K562 (cell line): ENCODE data around the gene AMBRA1. TPM values are rescaled to one million over a fixed set of nuclear protein-coding genes. Genes with fewer than 3 reads are reported as not detected.

Source experiments
- ESRRB ChIP-seq: fragments of 250-450 bp; sonication (Bioruptor Pico); IDR thresholded peaks from 2 replicates; pipeline ENCODE4 v1.5.0; 2020; ENCODE audit warnings: mild to moderate bottlenecking, moderate library complexity, borderline replicate concordance
- HMGXB4 ChIP-seq: sonication (generic); formaldehyde crosslinking; IDR thresholded peaks from 2 replicates; pipeline ENCODE4 v1.8.1; 2023; ENCODE audit warnings: mild to moderate bottlenecking, missing genetic modification reagents
- RBFOX2 ChIP-seq: fragments of 200-400 bp; formaldehyde crosslinking; IDR thresholded peaks from 2 replicates; pipeline ENCODE4 v1.6.1; 2017; ENCODE audit warnings: low read depth, mild to moderate bottlenecking, low read length, moderate library complexity
- RHOXF2B ChIP-seq: fragments of 250-450 bp; sonication (Bioruptor Pico); conservative IDR thresholded peaks from 2 replicates; pipeline ENCODE4 v1.5.1; 2021
- SFPQ ChIP-seq: fragments of 200-400 bp; formaldehyde crosslinking; IDR thresholded peaks from 2 replicates; pipeline ENCODE4 v1.6.1; 2017; ENCODE audit warnings: mild to moderate bottlenecking, low read depth, low read length, moderate library complexity
- SUPT5H ChIP-seq: fragments of 450-650 bp; IDR thresholded peaks from 2 replicates; pipeline ENCODE4 v1.6.1; 2016
- TEAD4 ChIP-seq, 2 experiments: sonication (generic) in 1 of 2; formaldehyde crosslinking in 1 of 2; IDR thresholded peaks; 2 replicates each; pipeline versions ENCODE4 v1.6.1 to v1.8.0; 2012 to 2022; ENCODE audit warnings: borderline replicate concordance in 1 of 2, inconsistent platforms in 1 of 2, low read length in 1 of 2, mild to moderate bottlenecking in 1 of 2, missing genetic modification reagents in 1 of 2
- ZBTB40 ChIP-seq, 2 experiments: fragments of 450-650 bp in 1 of 2; sonication (generic) in 1 of 2; formaldehyde crosslinking in 1 of 2; IDR thresholded peaks; 2 replicates each; pipeline versions ENCODE4 v1.7.1 to v1.9.0; 2016 to 2022; ENCODE audit warnings: inconsistent platforms in 1 of 2, mild to moderate bottlenecking in 1 of 2, missing genetic modification reagents in 1 of 2
- ZBTB5 ChIP-seq: fragments of 450-650 bp; IDR thresholded peaks from 2 replicates; pipeline ENCODE4 v1.6.1; 2017; ENCODE audit warnings: antibody characterized with exemption
- polyA plus RNA-seq, 8 experiments: library from polyadenylated mRNA; depleted of rRNA in 4 of 8; stranded (reverse) in 5 of 8; unstranded in 3 of 8; fragments of >200 nt; fragmentation: Nextera tagmentation in 2 of 8; fragmentation: Illumina TruSeq in 1 of 8; extraction: Ambion mirVana in 2 of 8; extraction: Trizol in 1 of 8; gene quantifications; 2 replicates each; pipeline versions ENCODE4 v1.2.1 to v1.2.3, GENCODE V29; 2011 to 2014; ENCODE audit warnings: inconsistent platforms in 1 of 8, missing spikeins in 1 of 8
- total RNA-seq, 7 experiments: library from RNA; depleted of rRNA in 6 of 7; stranded (reverse); fragments of >200 nt in 6 of 7; fragmentation: Illumina TruSeq in 2 of 7; extraction: Trizol in 2 of 7; gene quantifications; 2 replicates each; pipeline versions ENCODE4 v1.2.1 to v1.2.3, GENCODE V29; 2011 to 2021; ENCODE audit warnings: low replicate concordance in 1 of 7

The AMBRA1 gene
- total and polyA plus RNA-seq, 9 of the 15 experiments (the other 6 are each of a cell fraction or from before 2014, with no cell fraction given) = 0.15 to 24.5 (median 13.0) TPM

GRCh38 chr11:46426233-46426991, 167.4 kb downstream of the AMBRA1 start (continued):
- no peak for TF ChIP-seq HMGXB4 (CRISPR knock-in tag)
- TF ChIP-seq TEAD4 (IDR thresholded peaks at IDR 0.05; ENCODE audit: low read length) = peak; percentile 50; the same call in 1 of the 2 replicates
- no peak for TF ChIP-seq TEAD4 (CRISPR knock-in tag; IDR thresholded peaks at IDR 0.05; ENCODE audit: borderline replicate concordance)
- no peak for TF ChIP-seq RHOXF2B (CRISPR knock-in tag)
- no peak for TF ChIP-seq SUPT5H
- TF ChIP-seq RBFOX2 = no peak
- TF ChIP-seq SFPQ = no peak
- TF ChIP-seq ZBTB40 (IDR thresholded peaks at IDR 0.05) = peak; percentile 90
- TF ChIP-seq ZBTB40 (CRISPR knock-in tag; IDR thresholded peaks at IDR 0.05) = peak; percentile 94
- TF ChIP-seq ZBTB5 = no peak
- TF ChIP-seq ESRRB (CRISPR knock-in tag) = no peak
